HG03066 (cell line): Measurements from ENCODE around the gene MYO18A.

Experiments
- ATAC-seq: cut with Tn5 transposase; IDR thresholded peaks from one replicate; pipeline ENCODE4 v1.9.1; 2021; ENCODE audit warnings: low read depth; ENCODE audit not compliant: unreplicated experiment

The MYO18A gene

DNA sequence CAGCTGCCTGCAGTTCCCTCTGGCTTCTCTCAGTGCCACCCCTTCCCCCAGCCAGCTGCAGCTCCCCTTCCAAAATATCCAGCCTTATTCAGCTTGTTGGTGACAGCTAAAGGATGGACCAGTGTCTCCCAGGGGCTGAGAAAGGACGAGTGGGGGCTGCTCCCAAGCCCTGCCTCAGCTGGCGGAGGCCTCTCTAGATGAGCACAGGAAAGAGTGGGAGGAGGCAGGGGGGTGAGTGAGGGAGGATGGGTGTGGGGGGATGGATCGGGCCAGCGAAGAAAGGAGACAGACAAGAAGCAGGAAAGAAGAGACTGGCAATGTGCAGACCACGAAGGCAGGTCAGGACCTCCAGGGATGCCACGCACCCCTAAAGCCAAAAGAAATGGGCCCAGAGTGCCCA, 119.7 kb downstream of the MYO18A start:
- no peak for ATAC-seq

- no peak for ATAC-seq
Observed at GRCh38 chr17:29059281-29059680, 120.9 kb downstream of the MYO18A start.

- ATAC-seq, result no peak
Observed at GRCh38 chr17:29058391-29058790, 121.8 kb downstream of the MYO18A start.

GRCh38 chr17:29057361-29057760, 122.8 kb downstream of the MYO18A start:
- ATAC-seq, result no peak

DNA sequence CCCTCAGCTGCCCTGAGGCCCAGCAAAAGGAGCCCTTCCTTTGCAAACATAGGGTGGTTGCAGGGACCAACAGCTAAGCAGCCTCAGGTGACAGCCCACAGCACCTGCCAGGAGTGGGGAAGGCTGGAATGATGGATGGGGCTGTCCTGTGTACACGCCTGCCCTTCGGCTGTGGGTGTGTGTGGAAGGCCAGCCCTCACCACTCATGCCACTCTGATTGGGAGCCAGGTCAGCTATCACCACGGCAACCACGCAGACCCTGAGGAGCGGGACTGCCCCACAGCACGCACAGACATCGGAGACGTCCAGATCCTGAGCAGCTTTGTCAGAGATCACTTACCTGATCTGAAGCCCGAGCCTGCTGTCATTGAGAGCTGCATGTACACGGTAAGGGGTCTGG, 125.4 kb downstream of the MYO18A start:
- ATAC-seq, result no peak

DNA sequence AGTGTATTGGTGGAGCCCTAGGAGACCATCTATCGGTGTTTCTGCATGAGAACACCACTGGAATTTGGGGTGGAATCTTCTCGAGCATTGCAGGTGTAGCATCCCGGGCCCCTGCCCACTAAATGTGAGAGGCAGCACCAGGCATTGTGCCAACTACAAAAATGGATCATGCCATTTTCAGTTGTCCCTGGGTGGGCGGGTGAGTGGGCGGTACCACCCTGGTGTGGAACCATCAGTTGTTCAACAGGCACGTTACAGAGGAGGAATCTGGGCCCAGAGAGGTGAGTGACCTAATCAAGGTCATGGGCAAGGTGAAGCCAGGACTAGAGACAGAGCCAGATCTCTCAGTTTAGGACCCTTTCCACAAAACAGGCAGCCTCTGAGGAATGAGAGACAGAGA, 128.5 kb downstream of the MYO18A start:
- ATAC-seq, result no peak

- no peak for ATAC-seq
Observed at GRCh38 chr17:29051194-29051593, 129.0 kb downstream of the MYO18A start.

DNA sequence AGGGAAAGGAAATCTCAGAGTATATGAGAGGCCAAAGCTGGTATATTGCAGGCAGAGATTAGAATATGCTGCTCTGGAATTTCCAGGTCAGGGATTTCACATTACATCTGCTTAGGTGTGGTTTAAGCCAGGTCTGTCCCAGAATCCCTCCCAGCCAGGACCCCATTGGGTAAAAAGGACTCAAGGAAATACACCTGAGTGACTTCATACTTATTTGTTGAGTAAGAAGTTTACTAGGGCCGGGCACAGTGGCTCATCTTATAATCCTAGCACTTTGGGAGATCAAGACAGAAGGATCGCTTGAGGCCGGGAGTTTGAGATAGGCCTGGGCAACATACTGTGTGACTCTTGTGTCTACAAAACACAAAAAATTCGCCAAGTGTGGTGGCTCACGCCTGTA, 130.0 kb downstream of the MYO18A start:
- ATAC-seq, result no peak

DNA sequence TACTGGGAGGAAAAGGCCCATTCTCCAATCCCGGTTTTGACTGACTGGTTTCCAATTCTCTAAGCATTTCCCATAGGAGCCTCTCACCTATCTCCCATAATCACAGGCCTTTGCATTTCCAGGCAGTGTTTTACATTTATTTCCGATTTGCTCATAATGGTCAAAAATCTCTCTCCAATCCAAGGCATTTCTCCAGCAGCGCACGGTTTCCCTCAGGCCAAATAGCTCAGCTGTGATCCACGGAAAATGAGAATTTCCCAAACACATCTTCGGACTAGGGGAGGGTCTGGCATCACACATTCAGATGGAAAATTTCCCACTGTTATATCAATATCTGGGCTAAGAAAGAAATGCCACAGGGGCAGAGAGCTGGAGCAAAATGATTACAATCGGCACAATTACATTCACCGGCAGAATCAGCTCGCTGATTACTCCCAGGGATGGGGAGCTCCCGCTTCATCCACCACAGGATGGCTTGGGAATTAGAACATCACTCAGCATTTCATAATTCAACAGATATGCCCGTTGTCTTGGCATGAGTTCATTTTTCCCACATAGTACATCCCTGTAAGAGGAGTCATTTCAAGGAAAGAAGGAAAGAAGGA, 130.6 kb downstream of the MYO18A start:
- ATAC-seq, result no peak

DNA sequence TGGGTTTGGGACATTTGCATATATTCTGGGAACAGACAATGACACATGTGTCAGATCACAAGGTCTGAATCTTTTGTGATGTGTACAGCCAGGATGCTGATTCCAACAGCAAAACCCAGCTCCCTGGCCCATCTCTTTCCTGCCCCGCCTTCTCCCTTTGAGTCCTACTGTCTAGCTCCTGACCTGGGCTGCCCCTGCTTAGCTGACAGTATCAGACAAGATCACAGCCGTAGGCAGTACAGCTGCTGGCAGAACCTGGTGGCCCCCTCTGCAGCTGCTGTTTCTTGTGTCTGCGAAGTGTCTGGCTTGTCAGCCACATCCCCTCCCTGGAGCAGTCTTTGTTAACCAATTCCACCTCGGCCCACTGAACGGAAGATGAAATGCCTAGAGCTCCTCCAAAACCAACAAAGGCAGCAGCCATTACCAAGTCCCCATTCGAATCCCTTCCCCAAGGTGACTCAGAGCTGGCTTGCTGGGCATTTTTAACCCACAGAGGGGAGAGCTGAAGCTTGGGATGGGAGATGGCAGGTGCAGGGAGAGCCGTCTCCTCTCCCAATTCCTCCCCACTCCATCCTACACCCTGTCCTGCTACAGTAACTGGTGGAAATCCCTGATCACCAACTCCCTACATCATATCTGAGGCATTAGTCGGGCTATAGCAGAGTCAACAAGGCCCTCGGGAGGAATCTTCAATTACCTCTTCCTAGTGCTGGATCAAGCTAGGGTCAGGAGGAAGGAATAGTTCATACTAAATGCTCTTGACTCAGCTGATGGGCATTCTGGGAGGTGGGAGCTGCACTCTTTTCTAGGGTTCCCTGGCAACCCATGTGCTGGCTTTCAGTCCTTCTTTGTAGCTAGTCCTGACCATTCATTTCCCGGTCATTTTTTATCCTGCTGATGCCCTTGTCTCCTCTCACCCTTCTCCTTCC, 131.5 kb downstream of the MYO18A start:
- no peak for ATAC-seq

GRCh38 chr17:29046473-29046839, 133.7 kb downstream of the MYO18A start:
- ATAC-seq, result no peak

GRCh38 chr17:29045734-29046472, 134.3 kb downstream of the MYO18A start:
- ATAC-seq, result no peak

DNA sequence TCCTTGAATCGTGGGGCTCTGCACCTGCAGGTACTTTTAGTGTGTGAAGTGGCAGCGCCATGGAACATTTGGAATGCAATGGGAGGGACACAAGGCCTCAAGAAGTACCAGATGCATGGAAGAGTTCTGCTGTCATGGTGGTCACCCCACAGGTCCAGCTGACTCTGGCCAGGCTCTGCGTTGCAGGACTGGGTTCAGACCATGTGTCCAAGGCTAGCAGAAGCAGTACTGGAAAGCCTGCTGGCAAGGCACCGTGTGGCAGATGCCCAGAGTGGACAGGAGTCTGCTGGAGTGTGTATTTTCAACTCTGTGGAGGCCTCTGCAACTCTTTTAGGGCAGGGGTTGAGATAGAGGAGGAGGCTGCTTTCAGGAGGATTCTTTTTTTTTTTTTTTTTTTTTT, 135.2 kb downstream of the MYO18A start:
- no peak for ATAC-seq

- ATAC-seq, result no peak
Observed at GRCh38 chr17:29043539-29044145, 136.6 kb downstream of the MYO18A start.

DNA sequence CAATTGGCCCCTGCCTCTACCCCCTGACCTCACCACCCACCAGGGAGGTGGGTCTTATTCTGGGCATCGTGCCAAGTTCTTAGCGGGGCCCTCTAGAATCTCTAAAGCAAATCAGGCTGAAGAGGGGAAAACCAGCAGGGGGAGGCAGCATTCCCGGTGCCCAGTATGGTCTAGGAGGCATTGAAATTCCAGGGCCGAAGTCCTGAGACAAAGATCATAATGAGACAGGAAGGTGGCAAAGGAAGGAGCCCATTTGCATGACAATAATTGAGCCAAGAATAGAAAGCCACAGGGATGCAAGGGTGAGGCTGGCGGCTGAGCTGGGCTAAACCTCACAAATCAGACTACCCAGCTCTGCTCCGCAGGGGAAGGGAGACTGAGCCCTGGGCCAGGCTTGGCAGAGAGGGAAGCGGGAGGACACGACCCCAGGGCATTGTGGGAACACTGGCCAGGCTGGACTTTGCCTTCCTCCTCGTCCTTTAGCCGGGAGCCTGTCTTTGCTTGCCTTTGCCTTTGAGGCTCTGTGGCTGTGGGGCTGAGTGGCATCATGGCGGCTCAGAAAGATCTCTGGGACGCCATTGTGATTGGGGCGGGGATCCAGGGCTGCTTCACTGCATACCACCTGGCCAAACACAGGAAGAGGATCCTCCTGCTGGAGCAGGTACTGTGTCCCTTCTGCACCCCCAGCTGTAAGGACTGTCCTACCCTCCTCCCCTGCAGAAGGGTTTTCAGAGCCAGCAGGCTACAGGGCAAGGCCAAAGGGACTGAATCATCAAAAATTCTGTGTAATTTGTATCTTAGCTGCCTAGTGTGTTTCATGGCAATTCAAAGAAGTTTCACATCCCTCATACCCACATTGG, 137.3 kb downstream of the MYO18A start, which contains the start of gene PIPOX:
Gene PIPOX (plus strand): TSS at position 463 of the 860 bp plus-strand sequence. CDS start 85 bp downstream, at position 548.
- no peak for ATAC-seq

GRCh38 chr17:29042026-29042678, 138.0 kb downstream of the MYO18A start:
- ATAC-seq, result no peak

DNA sequence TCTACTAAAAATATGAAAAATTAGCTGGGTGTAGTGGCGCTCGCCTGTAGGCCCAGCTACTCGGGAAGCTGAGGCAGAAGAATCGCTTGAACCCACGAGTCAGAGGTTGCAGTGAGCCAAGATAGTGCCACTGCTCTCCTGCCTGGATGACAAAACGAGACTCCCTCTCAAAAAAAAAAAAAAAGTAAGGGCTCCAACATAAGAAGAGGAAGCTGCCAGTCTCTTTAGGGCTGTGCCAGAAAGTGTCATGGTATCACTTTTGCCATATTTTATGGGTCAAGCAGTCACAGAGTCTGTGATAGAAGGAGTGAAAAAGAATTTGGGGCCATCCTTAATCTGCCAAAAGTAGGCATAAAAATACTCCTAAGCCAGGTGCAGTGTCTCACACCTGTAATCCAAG, 138.6 kb downstream of the MYO18A start:
- ATAC-seq, result no peak

GRCh38 chr17:29041091-29041490, 139.1 kb downstream of the MYO18A start:
- no peak for ATAC-seq

GRCh38 chr17:29039764-29040598, 140.2 kb downstream of the MYO18A start:
- no peak for ATAC-seq
